Natural killer cell (primary cell): ENCODE results near the gene UGT1A8. TPM values are rescaled to one million over a fixed set of nuclear protein-coding genes. Genes with fewer than 3 reads are reported as not detected.

ENCODE experiments used
- ATAC-seq, 3 donors: fragments of 150-1000 bp in 2 of 3; fragments of 200-7000 bp in 1 of 3; cut with Tn5 transposase; 1 replicate in 1 of 3; 2 replicates in 2 of 3; pipeline ENCODE4 v1.10.0; 2021; ENCODE audit warnings: mild to moderate bottlenecking in 2 of 3, moderate library complexity in 2 of 3
- DNase-seq, 2 donors: peaks; one replicate each; pipeline versions ENCODE4 v3.0.0 to v3.0.0-alpha.2; 2013 to 2021; ENCODE audit warnings: mixed read lengths in 1 of 2
- H3K27ac ChIP-seq: one replicate; pipeline ENCODE4 v1.5.1; 2013; ENCODE audit warnings: mild to moderate bottlenecking, low read length
- H3K27me3 ChIP-seq: one replicate; pipeline ENCODE4 v1.6.1; 2013; ENCODE audit warnings: low read length; ENCODE audit not compliant: control insufficient read depth, insufficient read depth
- H3K36me3 ChIP-seq: one replicate; pipeline ENCODE4 v1.6.1; 2013; ENCODE audit warnings: low read length; ENCODE audit not compliant: control insufficient read depth, insufficient read depth
- H3K4me1 ChIP-seq: one replicate; pipeline ENCODE4 v1.6.1; 2013; ENCODE audit warnings: low read length; ENCODE audit not compliant: control insufficient read depth, insufficient read depth
- H3K4me3 ChIP-seq: one replicate; pipeline ENCODE4 v1.5.1; 2013; ENCODE audit warnings: low read length
- H3K9me3 ChIP-seq: one replicate; pipeline ENCODE4 v1.6.1; 2013; ENCODE audit warnings: low read length; ENCODE audit not compliant: control insufficient read depth, insufficient read depth
- H3K27ac Mint-ChIP-seq, 2 donors: one replicate each; pipeline ENCODE4 v1.8.0; 2022; ENCODE audit warnings: mild to moderate bottlenecking in 2 of 2, mixed read lengths in 2 of 2, moderate library complexity in 1 of 2
- H3K27me3 Mint-ChIP-seq, 2 donors: one replicate each; pipeline ENCODE4 v1.8.0; 2022; ENCODE audit warnings: low read depth in 2 of 2, mixed read lengths in 2 of 2
- H3K36me3 Mint-ChIP-seq: one replicate; pipeline ENCODE4 v1.8.0; 2022; ENCODE audit warnings: mixed read lengths
- H3K4me1 Mint-ChIP-seq, 2 donors: one replicate each; pipeline ENCODE4 v1.8.0; 2022; ENCODE audit warnings: mixed read lengths in 2 of 2
- H3K4me3 Mint-ChIP-seq: one replicate; pipeline ENCODE4 v1.8.0; 2022; ENCODE audit warnings: mild to moderate bottlenecking, moderate library complexity, mixed read lengths
- H3K9me3 Mint-ChIP-seq, 2 donors: one replicate each; pipeline ENCODE4 v1.8.0; 2022; ENCODE audit warnings: mixed read lengths in 2 of 2
- CTCF ChIP-seq: fragments of 200-600 bp; IDR thresholded peaks from one replicate; pipeline ENCODE4 v1.8.0; 2022; ENCODE audit warnings: antibody characterized with exemption
- WGBS: methylation state at CpG from one replicate; pipeline ENCODE4 v1.1.7; 2013; ENCODE audit warnings: missing lambda C conversion rate; ENCODE audit not compliant: insufficient coverage; 5-methylcytosine and 5-hydroxymethylcytosine counted together
- intact Hi-C: fragments of 100-400 bp; cut with micrococcal nuclease; formaldehyde crosslinking; loops from one replicate; pipeline ENCODE4 v1.14.2; 2022
- total RNA-seq, 4 donors: library from RNA; stranded (reverse); fragments of 120-200 nt in 1 of 4; gene quantifications; one replicate each; pipeline versions ENCODE4 v1.2.3 to v1.2.4, GENCODE V29; 2013 to 2022

The UGT1A8 gene
- total RNA-seq, 3 donors from 2014 or later (not counting 1 experiment from before 2014, with no cell fraction given): not detected

- H3K36me3 Mint-ChIP-seq: no peaks in the 10 kb centered on the region
- Histone ChIP-seq H3K9me3 (no peaks in the 10 kb centered on the region), H3K27me3 (no peaks in the 10 kb centered on the region), H3K4me1 (no peaks in the 10 kb centered on the region), H3K27ac (no peak overlapping the region), H3K36me3 (no peaks in the 10 kb centered on the region), H3K4me3 (no peak overlapping the region)
- H3K9me3 Mint-ChIP-seq: no peaks in the 10 kb centered on the region
- H3K27ac Mint-ChIP-seq: no peak overlapping the region
- no peak for TF ChIP-seq CTCF
- no peak overlapping the region for H3K4me3 Mint-ChIP-seq
- WGBS: 84% methylated on average over 6 of the region's 6 CpGs
- ATAC-seq (no peak), DNase-seq (no peak)
- H3K27me3 Mint-ChIP-seq: peaks cover 9 to 22% of the 10 kb centered on the region in 2 donors
- no peaks in the 10 kb centered on the region for H3K4me1 Mint-ChIP-seq
- intact Hi-C loops: no loop called here
Observed at GRCh38 chr2:233693963-233694362, 76.5 kb downstream of the UGT1A8 start.

GRCh38 chr2:233698740-233699139 lies 81.3 kb downstream of the UGT1A8 start:
- ATAC-seq (no peak), DNase-seq (no peak)
- Histone ChIP-seq H3K4me1 (no peaks in the 10 kb centered on the region), H3K9me3 (no peaks in the 10 kb centered on the region), H3K27me3 (no peaks in the 10 kb centered on the region), H3K36me3 (no peaks in the 10 kb centered on the region), H3K4me3 (no peak overlapping the region), H3K27ac (no peak overlapping the region)
- Mint-ChIP-seq H3K27ac (no peak overlapping the region), H3K4me3 (no peak overlapping the region), H3K9me3 (no peaks in the 10 kb centered on the region), H3K27me3 (peaks cover 7 to 17% of the 10 kb centered on the region in 2 donors), H3K36me3 (no peaks in the 10 kb centered on the region), H3K4me1 (no peaks in the 10 kb centered on the region)
- TF ChIP-seq CTCF: no peak
- 97% methylated on average over 4 of the region's 4 CpGs for WGBS
- intact Hi-C loops: no loop called here

GRCh38 chr2:233699424-233700027 lies 82.1 kb downstream of the UGT1A8 start:
- Histone ChIP-seq H3K9me3 (no peaks in the 10 kb centered on the region), H3K36me3 (no peaks in the 10 kb centered on the region), H3K27me3 (no peaks in the 10 kb centered on the region), H3K4me1 (no peaks in the 10 kb centered on the region), H3K4me3 (no peak overlapping the region), H3K27ac (no peak overlapping the region)
- H3K4me3 Mint-ChIP-seq: no peak overlapping the region
- no peak for ATAC-seq
- H3K4me1 Mint-ChIP-seq: no peaks in the 10 kb centered on the region
- 94% methylated on average over 5 of the region's 8 CpGs for WGBS
- H3K36me3 Mint-ChIP-seq: peaks cover 6% of the 10 kb centered on the region
- no peak for DNase-seq
- TF ChIP-seq CTCF: no peak
- intact Hi-C loops: no loop called here
- no peak overlapping the region for H3K27ac Mint-ChIP-seq
- H3K27me3 Mint-ChIP-seq: peaks cover 10 to 24% of the 10 kb centered on the region in 2 donors
- no peaks in the 10 kb centered on the region for H3K9me3 Mint-ChIP-seq
